Astrocyte of the spinal cord (primary cell): ENCODE data around the gene CCT7.

Experiments
- DNase-seq: peaks from one replicate; pipeline ENCODE4 v3.0.0; 2011; ENCODE audit warnings: low read depth, low spot score
- H3K4me3 ChIP-seq: 2 replicates; pipeline ENCODE4 v1.5.1; 2011; ENCODE audit warnings: low read depth, mild to moderate bottlenecking, low read length, moderate library complexity
- in situ Hi-C: cut with HindIII; loops from 2 replicates; pipeline ENCODE4 v1.10.0; 2017; ENCODE audit warnings: low sequenced_read_pairs
- TF ChIP-seq, protein P1 (sequence below): IDR thresholded peaks from 2 replicates; pipeline ENCODE4 v1.5.1; 2012; ENCODE audit warnings: low read depth, mild to moderate bottlenecking, low read length, inconsistent platforms

The CCT7 gene

DNA sequence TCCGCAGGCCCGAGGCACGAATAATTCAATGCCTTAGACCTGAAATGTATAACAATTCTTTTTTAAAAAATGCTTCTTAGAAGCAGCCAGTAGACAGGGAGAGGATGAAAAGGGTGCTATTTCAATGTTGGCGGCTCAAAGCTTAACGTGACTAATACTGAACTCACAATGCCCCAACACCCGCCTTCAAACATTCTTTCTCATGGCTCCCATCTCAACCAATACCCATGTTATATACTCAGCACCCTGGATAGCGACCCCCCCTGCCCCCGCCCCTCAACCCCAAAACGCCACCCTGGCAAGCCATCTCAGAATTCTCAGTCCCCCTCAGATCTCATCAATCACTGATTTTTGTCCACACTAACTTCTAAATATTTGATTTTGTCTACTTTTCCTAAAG, 45.7 kb downstream of the CCT7 start:
- no peak for DNase-seq
- TF ChIP-seq, protein P1, sequence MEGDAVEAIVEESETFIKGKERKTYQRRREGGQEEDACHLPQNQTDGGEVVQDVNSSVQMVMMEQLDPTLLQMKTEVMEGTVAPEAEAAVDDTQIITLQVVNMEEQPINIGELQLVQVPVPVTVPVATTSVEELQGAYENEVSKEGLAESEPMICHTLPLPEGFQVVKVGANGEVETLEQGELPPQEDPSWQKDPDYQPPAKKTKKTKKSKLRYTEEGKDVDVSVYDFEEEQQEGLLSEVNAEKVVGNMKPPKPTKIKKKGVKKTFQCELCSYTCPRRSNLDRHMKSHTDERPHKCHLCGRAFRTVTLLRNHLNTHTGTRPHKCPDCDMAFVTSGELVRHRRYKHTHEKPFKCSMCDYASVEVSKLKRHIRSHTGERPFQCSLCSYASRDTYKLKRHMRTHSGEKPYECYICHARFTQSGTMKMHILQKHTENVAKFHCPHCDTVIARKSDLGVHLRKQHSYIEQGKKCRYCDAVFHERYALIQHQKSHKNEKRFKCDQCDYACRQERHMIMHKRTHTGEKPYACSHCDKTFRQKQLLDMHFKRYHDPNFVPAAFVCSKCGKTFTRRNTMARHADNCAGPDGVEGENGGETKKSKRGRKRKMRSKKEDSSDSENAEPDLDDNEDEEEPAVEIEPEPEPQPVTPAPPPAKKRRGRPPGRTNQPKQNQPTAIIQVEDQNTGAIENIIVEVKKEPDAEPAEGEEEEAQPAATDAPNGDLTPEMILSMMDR: no peak
- in situ Hi-C loops: no loop called here
- H3K4me3 ChIP-seq: no peak overlapping the region

DNA sequence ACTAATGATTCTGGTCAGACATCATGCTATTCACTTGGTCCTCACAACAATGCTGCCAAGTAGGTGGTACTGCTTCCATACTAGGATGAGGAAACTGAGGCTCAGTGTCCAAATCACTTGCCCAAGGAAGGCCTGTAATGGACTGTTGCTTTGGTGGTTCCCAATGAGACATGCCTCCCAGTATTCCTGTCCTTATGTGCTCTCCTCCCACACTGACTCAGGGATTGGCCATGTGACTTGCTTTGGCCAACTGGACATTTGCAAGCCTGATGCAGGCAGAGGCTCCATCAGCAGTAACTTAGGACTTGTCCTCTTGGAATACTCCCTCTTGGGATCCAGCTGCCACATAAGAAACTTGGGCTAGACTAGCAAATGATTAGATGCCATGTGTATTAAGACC, 47.1 kb downstream of the CCT7 start:
- no peak overlapping the region for H3K4me3 ChIP-seq
- in situ Hi-C loops: no loop called here
- TF ChIP-seq, protein P1: no peak
- no peak for DNase-seq

GRCh38 chr2:73282924-73283544, 48.9 kb downstream of the CCT7 start:
- no peak overlapping the region for H3K4me3 ChIP-seq
- TF ChIP-seq, protein P1: no peak
- in situ Hi-C loops: no loop called here
- DNase-seq: no peak

GRCh38 chr2:73283545-73284295, 49.6 kb downstream of the CCT7 start:
- TF ChIP-seq, protein P1: no peak
- in situ Hi-C loops: no loop called here
- H3K4me3 ChIP-seq: peak overlapping the region; percentile 47
- no peak for DNase-seq

GRCh38 chr2:73284296-73285158, 50.4 kb downstream of the CCT7 start, which contains the start of gene FBXO41:
Gene FBXO41, minus strand, starts transcription at chr2:73284478. Its CDS starts 14,848 bp downstream, at chr2:73269630.
- in situ Hi-C loops: no loop called here
- peak within 1 kb of the TSS; percentile 47 for H3K4me3 ChIP-seq
- DNase-seq: no peak
- TF ChIP-seq, protein P1: no peak

DNA sequence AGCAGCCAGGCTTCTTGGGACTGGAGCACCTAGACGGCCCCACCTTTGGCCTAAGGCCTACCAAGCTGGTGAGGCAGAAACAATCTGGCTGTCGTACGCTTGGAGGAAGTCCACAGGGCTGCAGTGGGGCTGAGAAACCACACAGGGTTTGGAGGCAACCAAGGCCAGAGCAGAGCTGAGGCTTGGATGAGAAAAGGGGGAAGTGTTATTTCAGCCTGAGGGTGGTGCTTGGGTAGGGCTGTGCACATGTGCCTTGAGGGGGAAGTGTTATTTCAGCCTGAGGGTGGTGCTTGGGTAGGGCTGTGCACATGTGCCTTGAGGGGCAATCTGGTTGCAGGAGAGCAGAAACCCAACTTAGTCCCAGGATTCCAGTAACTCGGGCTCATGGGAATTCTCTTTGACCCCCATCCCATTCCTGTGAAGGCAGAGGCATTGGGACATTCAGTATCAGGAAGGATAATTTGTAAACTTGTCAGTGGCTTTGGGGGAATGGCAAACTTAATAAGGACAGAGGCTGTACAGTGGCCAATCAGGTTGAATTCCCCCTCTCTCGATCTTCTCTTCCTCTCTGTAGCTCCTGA, 51.1 kb downstream of the CCT7 start:
- TF ChIP-seq, protein P1: no peak
- no peak for DNase-seq
- H3K4me3 ChIP-seq: no peak overlapping the region
- in situ Hi-C loops: no loop called here
